Activated T-helper 17 cell treated with anti-CD3 and anti-CD28 coated beads, Interleukin-2, amount 50 U/mL, for 72 hours (primary cell): ENCODE measurements around the gene TLR7. TPM values are rescaled to one million over a fixed set of nuclear protein-coding genes. Genes with fewer than 3 reads are reported as not detected.

ENCODE experiments used
- ATAC-seq: fragments of 150-1000 bp; cut with Tn5 transposase; replicated peaks from 2 replicates; pipeline ENCODE4 v1.10.0; 2021; ENCODE audit warnings: mild to moderate bottlenecking, moderate library complexity
- H3K27ac Mint-ChIP-seq: one replicate; pipeline ENCODE4 v1.8.0; 2022; ENCODE audit warnings: mixed read lengths
- H3K27me3 Mint-ChIP-seq: one replicate; pipeline ENCODE4 v1.8.0; 2022; ENCODE audit warnings: mixed read lengths
- H3K36me3 Mint-ChIP-seq: one replicate; pipeline ENCODE4 v1.8.0; 2022; ENCODE audit warnings: low read depth, mild to moderate bottlenecking, mixed read lengths
- H3K4me1 Mint-ChIP-seq: one replicate; pipeline ENCODE4 v1.8.0; 2022; ENCODE audit warnings: mixed read lengths
- H3K4me3 Mint-ChIP-seq: one replicate; pipeline ENCODE4 v1.8.0; 2022; ENCODE audit warnings: mild to moderate bottlenecking, mixed read lengths
- H3K9me3 Mint-ChIP-seq: one replicate; pipeline ENCODE4 v1.8.0; 2022; ENCODE audit warnings: mixed read lengths
- total RNA-seq, 2 donors: library from RNA; stranded (reverse); gene quantifications; one replicate each; pipeline ENCODE4 v1.2.3, GENCODE V29; 2022

TLR7 gene
- total RNA-seq, 2 donors from 2014 or later, result not detected

GRCh38 chrX:12898073-12898472, 31.2 kb downstream of the TLR7 start:
- Mint-ChIP-seq H3K4me1 (peaks cover 5% of the 10 kb centered on the region), H3K4me3 (no peak overlapping the region), H3K27me3 (no peaks in the 10 kb centered on the region), H3K36me3 (no peaks in the 10 kb centered on the region), H3K27ac (no peak overlapping the region), H3K9me3 (no peaks in the 10 kb centered on the region)
- ATAC-seq, result peak; percentile 81

GRCh38 chrX:12899506-12899905, 32.6 kb downstream of the TLR7 start:
- no peak overlapping the region for H3K27ac Mint-ChIP-seq
- H3K4me3 Mint-ChIP-seq, result no peak overlapping the region
- ATAC-seq, result no peak
- no peaks in the 10 kb centered on the region for H3K36me3 Mint-ChIP-seq
- peaks cover 5% of the 10 kb centered on the region for H3K4me1 Mint-ChIP-seq
- no peaks in the 10 kb centered on the region for H3K9me3 Mint-ChIP-seq
- H3K27me3 Mint-ChIP-seq, result no peaks in the 10 kb centered on the region

- H3K36me3 Mint-ChIP-seq, result no peaks in the 10 kb centered on the region
- no peak overlapping the region for H3K4me3 Mint-ChIP-seq
- H3K4me1 Mint-ChIP-seq, result peaks cover 5% of the 10 kb centered on the region
- no peak overlapping the region for H3K27ac Mint-ChIP-seq
- no peak for ATAC-seq
- H3K27me3 Mint-ChIP-seq, result no peaks in the 10 kb centered on the region
- no peaks in the 10 kb centered on the region for H3K9me3 Mint-ChIP-seq
These were observed 34.6 kb downstream of the TLR7 start for GRCh38 chrX:12901486-12901885.

GRCh38 chrX:12903646-12904045, 36.8 kb downstream of the TLR7 start:
- H3K9me3 Mint-ChIP-seq, result no peaks in the 10 kb centered on the region
- no peaks in the 10 kb centered on the region for H3K36me3 Mint-ChIP-seq
- H3K4me3 Mint-ChIP-seq, result no peak overlapping the region
- no peaks in the 10 kb centered on the region for H3K27me3 Mint-ChIP-seq
- no peak overlapping the region for H3K27ac Mint-ChIP-seq
- no peak for ATAC-seq
- H3K4me1 Mint-ChIP-seq, result peaks cover 5% of the 10 kb centered on the region

GRCh38 chrX:12906046-12906761, 39.3 kb downstream of the TLR7 start, which contains the start of gene TLR8:
Gene TLR8, plus strand, starts transcription at chrX:12906620. Its CDS starts 87 bp downstream, at chrX:12906707.
- Mint-ChIP-seq H3K4me1 (peaks cover 5% of the 10 kb centered on the region), H3K4me3 (no peak within 1 kb of the TSS), H3K27me3 (no peaks in the 10 kb centered on the region), H3K9me3 (no peaks in the 10 kb centered on the region), H3K27ac (no peak within 1 kb of the TSS), H3K36me3 (no peaks in the 10 kb centered on the region)
- ATAC-seq, result no peak

GRCh38 chrX:12910423-12911121, 43.7 kb downstream of the TLR7 start:
- Mint-ChIP-seq H3K9me3 (no peaks in the 10 kb centered on the region), H3K36me3 (no peaks in the 10 kb centered on the region), H3K4me1 (no peaks in the 10 kb centered on the region), H3K27ac (no peak overlapping the region), H3K27me3 (no peaks in the 10 kb centered on the region), H3K4me3 (no peak overlapping the region)
- no peak for ATAC-seq

- Mint-ChIP-seq H3K27ac (no peak overlapping the region), H3K27me3 (no peaks in the 10 kb centered on the region), H3K4me3 (no peak overlapping the region), H3K36me3 (no peaks in the 10 kb centered on the region), H3K4me1 (no peaks in the 10 kb centered on the region), H3K9me3 (no peaks in the 10 kb centered on the region)
- no peak for ATAC-seq
These were observed 44.2 kb downstream of the TLR7 start for GRCh38 chrX:12911122-12911470.

- Mint-ChIP-seq H3K27ac (no peak overlapping the region), H3K27me3 (no peaks in the 10 kb centered on the region), H3K4me3 (no peak overlapping the region), H3K4me1 (no peaks in the 10 kb centered on the region), H3K9me3 (no peaks in the 10 kb centered on the region), H3K36me3 (no peaks in the 10 kb centered on the region)
- ATAC-seq, result no peak
These were observed 46.1 kb downstream of the TLR7 start for GRCh38 chrX:12912791-12913482.

- H3K4me3 Mint-ChIP-seq, result no peak overlapping the region
- H3K27me3 Mint-ChIP-seq, result no peaks in the 10 kb centered on the region
- no peaks in the 10 kb centered on the region for H3K36me3 Mint-ChIP-seq
- no peak for ATAC-seq
- H3K9me3 Mint-ChIP-seq, result no peaks in the 10 kb centered on the region
- no peak overlapping the region for H3K27ac Mint-ChIP-seq
- H3K4me1 Mint-ChIP-seq, result peaks cover 12% of the 10 kb centered on the region
These were observed 50.9 kb downstream of the TLR7 start for GRCh38 chrX:12917753-12918152.

GRCh38 chrX:12919051-12919450, 52.2 kb downstream of the TLR7 start:
- peak; percentile 86 for ATAC-seq
- Mint-ChIP-seq H3K4me1 (peaks cover 12% of the 10 kb centered on the region), H3K4me3 (peak overlapping the region; percentile 43)

GRCh38 chrX:12919620-12920019, 52.7 kb downstream of the TLR7 start:
- Mint-ChIP-seq H3K4me3 (peak overlapping the region; percentile 58), H3K4me1 (peaks cover 12% of the 10 kb centered on the region), H3K9me3 (no peaks in the 10 kb centered on the region), H3K27me3 (no peaks in the 10 kb centered on the region), H3K27ac (no peak overlapping the region), H3K36me3 (no peaks in the 10 kb centered on the region)
- no peak for ATAC-seq

More at GRCh38 chrX:12919051-12919450, 52.2 kb downstream of the TLR7 start:
- Mint-ChIP-seq H3K36me3 (no peaks in the 10 kb centered on the region), H3K9me3 (no peaks in the 10 kb centered on the region), H3K27ac (no peak overlapping the region), H3K27me3 (no peaks in the 10 kb centered on the region)

GRCh38 chrX:12920990-12921389, 54.1 kb downstream of the TLR7 start:
- Mint-ChIP-seq H3K4me1 (peaks cover 12% of the 10 kb centered on the region), H3K36me3 (no peaks in the 10 kb centered on the region), H3K9me3 (no peaks in the 10 kb centered on the region), H3K27me3 (no peaks in the 10 kb centered on the region), H3K4me3 (peak overlapping the region; percentile 58), H3K27ac (peak overlapping the region; percentile 46)
- ATAC-seq, result peak; percentile 66

GRCh38 chrX:12921886-12922598, 55.2 kb downstream of the TLR7 start:
- H3K36me3 Mint-ChIP-seq, result no peaks in the 10 kb centered on the region
- no peaks in the 10 kb centered on the region for H3K27me3 Mint-ChIP-seq
- no peaks in the 10 kb centered on the region for H3K9me3 Mint-ChIP-seq
- ATAC-seq, result no peak
- no peak overlapping the region for H3K4me3 Mint-ChIP-seq
- H3K27ac Mint-ChIP-seq, result no peak overlapping the region
- H3K4me1 Mint-ChIP-seq, result peaks cover 12% of the 10 kb centered on the region

GRCh38 chrX:12922599-12922919, 55.7 kb downstream of the TLR7 start:
- Mint-ChIP-seq H3K4me3 (no peak overlapping the region), H3K4me1 (peaks cover 12% of the 10 kb centered on the region), H3K27me3 (no peaks in the 10 kb centered on the region), H3K27ac (no peak overlapping the region), H3K9me3 (no peaks in the 10 kb centered on the region), H3K36me3 (no peaks in the 10 kb centered on the region)
- ATAC-seq, result no peak
